Endothelial cell of umbilical vein (primary cell): Measurements from ENCODE around the gene MIER2. TPM values are rescaled to one million over a fixed set of nuclear protein-coding genes. Genes with fewer than 3 reads are reported as not detected.
"Not testable (repeated sequence)": the region's sequence is repeated elsewhere in the genome, so short reads cannot be mapped to it uniquely, and the experiment has no call there.

Source experiments
- BruUV-seq: library from RNA; stranded (reverse); fragments of 400-500 nt; replicated peaks from 2 replicates; lab custom pipeline; 2021; lab: Mats Ljungman, UMichigan
- CTCF ChIA-PET: fragments of 300-600, 350-600 bp; sonication (Branson Sonifier 250); formaldehyde crosslinking; loops from one replicate; lab custom pipeline; 2021; ENCODE audit warnings: antibody characterized with exemption, inconsistent platforms; lab: Charles Lee
- POLR2A ChIA-PET: fragments of 300-600, 350-600 bp; sonication (Branson Sonifier 250); formaldehyde crosslinking; loops from one replicate; lab custom pipeline; 2021; ENCODE audit warnings: antibody characterized with exemption, inconsistent platforms; lab: Charles Lee
- DNase-seq: peaks from one replicate; pipeline ENCODE4 v3.0.0-alpha.2; 2011; ENCODE audit warnings: low read depth, low spot score
- FAIRE-seq: peaks from 2 replicates; lab custom pipeline; 2011; peaks lifted over from hg19 to GRCh38; lab: Jason Lieb, UNC
- H2AFZ ChIP-seq: 2 replicates; pipeline ENCODE4 v1.6.0; 2012; ENCODE audit warnings: low read depth, low read length, control low read depth, inconsistent platforms
- H3K27ac ChIP-seq: 2 replicates; pipeline ENCODE4 v1.5.1; 2011; ENCODE audit warnings: low read depth, mild to moderate bottlenecking, control low read depth, low read length, moderate library complexity; ENCODE audit not compliant: insufficient read depth
- H3K27me3 ChIP-seq, 2 experiments: 2 replicates each; pipeline versions ENCODE4 v1.6.0 to v1.6.1; 2011; ENCODE audit warnings: low read length in 2 of 2, mixed read lengths in 1 of 2; ENCODE audit not compliant: control insufficient read depth in 2 of 2, insufficient read depth in 2 of 2
- H3K36me3 ChIP-seq, 2 experiments: 2 replicates in 1 of 2; 3 replicates in 1 of 2; pipeline ENCODE4 v1.5.1; 2011; ENCODE audit warnings: low read length in 2 of 2, mild to moderate bottlenecking in 1 of 2, moderate library complexity in 1 of 2; ENCODE audit not compliant: control insufficient read depth in 2 of 2, insufficient read depth in 2 of 2; ENCODE audit errors: extremely low read depth in 1 of 2
- H3K4me1 ChIP-seq: 3 replicates; pipeline ENCODE4 v1.5.1; 2011; ENCODE audit warnings: mild to moderate bottlenecking, low read length; ENCODE audit not compliant: control insufficient read depth, insufficient read depth; ENCODE audit errors: extremely low read depth
- H3K4me2 ChIP-seq: 2 replicates; pipeline ENCODE4 v1.6.1; 2011; ENCODE audit warnings: low read length, control low read depth, mixed read lengths; ENCODE audit not compliant: insufficient read depth
- H3K4me3 ChIP-seq, 3 experiments: fragments of 200-600 bp in 1 of 3; sonication (generic), shearing (Covaris generic) in 1 of 3; replicated peaks in 1 of 3; 2 replicates each; pipeline ENCODE4 v1.5.1; 2011 to 2016; ENCODE audit warnings: control low read depth in 3 of 3, low read length in 3 of 3, mild to moderate bottlenecking in 2 of 3, inconsistent platforms in 1 of 3, low read depth in 1 of 3, moderate library complexity in 1 of 3; ENCODE audit not compliant: insufficient read depth in 1 of 3
- H3K79me2 ChIP-seq: 2 replicates; pipeline ENCODE4 v1.6.0; 2012; ENCODE audit warnings: low read length, inconsistent platforms; ENCODE audit not compliant: control insufficient read depth, insufficient read depth
- H3K9ac ChIP-seq: replicated peaks from 2 replicates; pipeline ENCODE3; 2011; ENCODE audit warnings: low read length, control low read depth; ENCODE audit not compliant: insufficient read depth; ENCODE audit errors: extremely low read depth
- H3K9me1 ChIP-seq: replicated peaks from 3 replicates; pipeline ENCODE4 v1.6.0; 2011; ENCODE audit warnings: mild to moderate bottlenecking, low read length; ENCODE audit not compliant: control insufficient read depth, insufficient read depth; ENCODE audit errors: extremely low read depth
- H3K9me3 ChIP-seq: replicated peaks from 2 replicates; pipeline ENCODE4 v1.5.1; 2012; ENCODE audit warnings: low read length, inconsistent platforms; ENCODE audit not compliant: control insufficient read depth, insufficient read depth
- H4K20me1 ChIP-seq: replicated peaks from 2 replicates; pipeline ENCODE3; 2011; ENCODE audit warnings: mild to moderate bottlenecking, low read length; ENCODE audit not compliant: control insufficient read depth, insufficient read depth; ENCODE audit errors: extremely low read depth
- EZH2 ChIP-seq: IDR thresholded peaks from 2 replicates; pipeline ENCODE4 v1.6.1; 2012; ENCODE audit warnings: borderline replicate concordance, low read depth, mild to moderate bottlenecking, moderate library complexity, low read length, inconsistent platforms; ENCODE audit not compliant: severe bottlenecking
- FOS ChIP-seq: IDR thresholded peaks from 2 replicates; pipeline ENCODE4 v1.6.1; 2011; ENCODE audit warnings: mild to moderate bottlenecking, low read length, moderate library complexity, borderline replicate concordance; ENCODE audit not compliant: insufficient read depth
- GATA2 ChIP-seq: IDR thresholded peaks from 2 replicates; pipeline ENCODE4 v1.7.0; 2011; ENCODE audit warnings: low read depth, mild to moderate bottlenecking, moderate library complexity, mixed read lengths, low read length; ENCODE audit not compliant: insufficient read length, insufficient read depth
- JUN ChIP-seq: IDR thresholded peaks from 2 replicates; pipeline ENCODE4 v1.6.1; 2011; ENCODE audit warnings: borderline replicate concordance, low read depth; ENCODE audit not compliant: insufficient read length, insufficient read depth
- MYC ChIP-seq: IDR thresholded peaks from one replicate; pipeline ENCODE4 v1.6.1; 2011; ENCODE audit warnings: mild to moderate bottlenecking, low read depth, low read length
- POLR2A ChIP-seq: IDR thresholded peaks from 2 replicates; pipeline ENCODE4 v1.6.1; 2012; ENCODE audit warnings: low read depth, mild to moderate bottlenecking, control low read depth, low read length
- POLR2AphosphoS5 ChIP-seq: IDR thresholded peaks from 2 replicates; pipeline ENCODE4 v1.6.1; 2012; ENCODE audit warnings: low read depth, mild to moderate bottlenecking, control low read depth, low read length, moderate library complexity; ENCODE audit not compliant: insufficient read depth
- dilution Hi-C: fragments of 300-500 bp; cut with MboI; formaldehyde crosslinking; loops from one replicate; pipeline ENCODE4 v1.15.0; 2019; ENCODE audit warnings: low sequenced_read_pairs; ENCODE audit not compliant: extremely low pct_ligation_motif_present
- intact Hi-C: fragments of 100-400 bp; cut with micrococcal nuclease; formaldehyde crosslinking; loops from one replicate; pipeline ENCODE4 v1.10.0; 2022
- polyA plus RNA-seq, 4 experiments: library from polyadenylated mRNA; depleted of rRNA in 3 of 4; stranded (reverse) in 3 of 4; unstranded in 1 of 4; fragments of >200 nt; gene quantifications; 2 replicates each; pipeline versions ENCODE4 v1.2.1 to v1.2.3, GENCODE V29; 2011 to 2012; ENCODE audit warnings: missing spikeins in 1 of 4
- total RNA-seq: library from RNA; stranded (reverse); gene quantifications from 2 replicates; pipeline ENCODE4 v1.2.3, GENCODE V29; 2021
- TF ChIP-seq, protein P1 (sequence below): IDR thresholded peaks from 2 replicates; pipeline ENCODE4 v1.6.1; 2011; ENCODE audit not compliant: insufficient read depth, insufficient read length
- TF ChIP-seq, protein P2 (sequence below), 2 donors: IDR thresholded peaks; 1 replicate in 1 of 2; 2 replicates in 1 of 2; pipeline ENCODE4 v1.5.1; 2011; ENCODE audit warnings: low read length in 2 of 2, mild to moderate bottlenecking in 2 of 2, moderate library complexity in 2 of 2, control low read depth in 1 of 2, inconsistent platforms in 1 of 2, low read depth in 1 of 2; ENCODE audit not compliant: insufficient read depth in 1 of 2; ENCODE audit errors: extremely low read depth in 1 of 2

MIER2 gene
- total and polyA plus RNA-seq, 2 donors (not counting 3 experiments of a cell fraction or from before 2014, with no cell fraction given), result 20.3 to 44.9 TPM

DNA sequence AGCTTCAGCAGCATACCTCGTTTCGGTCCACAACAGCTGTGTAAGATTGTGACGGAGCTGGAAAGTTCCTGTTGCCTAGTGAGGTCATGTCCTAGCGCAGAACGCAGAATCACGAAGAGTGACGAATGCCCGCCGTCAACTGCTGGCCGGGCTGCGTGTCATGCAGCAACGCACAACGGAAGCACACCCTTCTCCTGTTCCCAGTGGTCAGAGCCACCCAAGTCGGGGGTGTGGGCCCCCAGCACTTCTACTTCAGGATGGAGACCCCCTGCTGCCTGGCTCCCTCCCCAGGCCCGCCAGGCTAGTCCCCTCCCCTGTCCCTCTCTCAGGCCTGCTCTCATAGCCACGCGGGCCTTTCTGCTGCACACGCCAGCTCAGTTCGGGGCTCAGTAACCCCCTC is 38.4 kb upstream of the MIER2 start:
- no peak overlapping the region for H3K27ac ChIP-seq
- no peaks in the 10 kb centered on the region for H3K79me2 ChIP-seq
- H3K4me1 ChIP-seq, result no peaks in the 10 kb centered on the region
- dilution Hi-C loops (no loop called here), intact Hi-C loops (loop anchor here (10.0 kb wide), 1 partner anchor 102 kb away; no protein-coding TSS in a partner anchor)
- no peak overlapping the region for H3K4me2 ChIP-seq
- TF ChIP-seq, protein P1, sequence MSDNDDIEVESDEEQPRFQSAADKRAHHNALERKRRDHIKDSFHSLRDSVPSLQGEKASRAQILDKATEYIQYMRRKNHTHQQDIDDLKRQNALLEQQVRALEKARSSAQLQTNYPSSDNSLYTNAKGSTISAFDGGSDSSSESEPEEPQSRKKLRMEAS, result no peak
- TF ChIP-seq, protein P2, sequence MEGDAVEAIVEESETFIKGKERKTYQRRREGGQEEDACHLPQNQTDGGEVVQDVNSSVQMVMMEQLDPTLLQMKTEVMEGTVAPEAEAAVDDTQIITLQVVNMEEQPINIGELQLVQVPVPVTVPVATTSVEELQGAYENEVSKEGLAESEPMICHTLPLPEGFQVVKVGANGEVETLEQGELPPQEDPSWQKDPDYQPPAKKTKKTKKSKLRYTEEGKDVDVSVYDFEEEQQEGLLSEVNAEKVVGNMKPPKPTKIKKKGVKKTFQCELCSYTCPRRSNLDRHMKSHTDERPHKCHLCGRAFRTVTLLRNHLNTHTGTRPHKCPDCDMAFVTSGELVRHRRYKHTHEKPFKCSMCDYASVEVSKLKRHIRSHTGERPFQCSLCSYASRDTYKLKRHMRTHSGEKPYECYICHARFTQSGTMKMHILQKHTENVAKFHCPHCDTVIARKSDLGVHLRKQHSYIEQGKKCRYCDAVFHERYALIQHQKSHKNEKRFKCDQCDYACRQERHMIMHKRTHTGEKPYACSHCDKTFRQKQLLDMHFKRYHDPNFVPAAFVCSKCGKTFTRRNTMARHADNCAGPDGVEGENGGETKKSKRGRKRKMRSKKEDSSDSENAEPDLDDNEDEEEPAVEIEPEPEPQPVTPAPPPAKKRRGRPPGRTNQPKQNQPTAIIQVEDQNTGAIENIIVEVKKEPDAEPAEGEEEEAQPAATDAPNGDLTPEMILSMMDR (IDR thresholded peaks at IDR 0.05; ENCODE audit: extremely low read depth in 1 of 2, insufficient read depth in 1 of 2, low read depth in 1 of 2, low read length in 2 of 2), result no peak
- TF ChIP-seq POLR2AphosphoS5 (no peak), GATA2 (no peak), EZH2 (no peak), JUN (no peak), POLR2A (no peak), FOS (no peak), MYC (no peak)
- H2AFZ ChIP-seq, result no peak overlapping the region
- no peaks in the 10 kb centered on the region for H3K9me1 ChIP-seq
- H3K36me3 ChIP-seq, result no peaks in the 10 kb centered on the region
- DNase-seq (no peak), FAIRE-seq (no peak)
- H3K4me3 ChIP-seq, result no peak overlapping the region
- peaks cover 2 to 15% of the 10 kb centered on the region in 2 experiments for H3K27me3 ChIP-seq
- no peak overlapping the region for H3K9ac ChIP-seq
- CTCF ChIA-PET, result interaction anchor here (1.2 to 2.2 kb wide), 4 partner anchors 87 to 127 kb away, joined by 3 to 20 read pairs (median 8); partner anchors contain the start of gene TPGS1
- no TSS peak for BruUV-seq
- H3K9me3 ChIP-seq, result no peaks in the 10 kb centered on the region
- POLR2A ChIA-PET, result no interaction called here
- no peaks in the 10 kb centered on the region for H4K20me1 ChIP-seq

DNA sequence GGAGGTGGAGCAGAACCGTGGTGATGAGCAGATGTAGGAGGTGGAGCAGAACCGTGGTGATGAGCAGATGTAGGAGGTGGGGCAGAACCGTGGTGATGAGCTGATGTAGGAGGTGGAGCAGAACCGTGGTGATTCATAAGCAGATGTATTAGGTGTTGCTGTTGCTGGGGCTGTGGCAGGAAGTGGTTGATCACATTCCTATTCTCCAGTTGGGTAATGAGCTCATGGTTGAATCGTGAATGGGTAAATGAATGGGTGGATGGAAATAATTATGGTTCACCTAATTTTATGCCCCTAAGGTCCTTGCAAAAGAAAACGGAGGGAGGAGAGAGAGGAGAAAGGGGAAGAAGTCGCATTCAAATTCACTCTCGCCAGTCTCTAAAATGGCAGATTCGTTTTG is 38.0 kb upstream of the MIER2 start:
- H3K36me3 ChIP-seq, DNase-seq, BruUV-seq, H3K9me3 ChIP-seq, H3K27ac ChIP-seq, H4K20me1 ChIP-seq, POLR2A ChIA-PET, H3K4me2 ChIP-seq, H3K9me1 ChIP-seq, H3K4me3 ChIP-seq, FAIRE-seq, H3K4me1 ChIP-seq, dilution Hi-C loops, H3K9ac ChIP-seq, H3K79me2 ChIP-seq, H2AFZ ChIP-seq: not testable (repeated sequence)
- CTCF ChIA-PET, result interaction anchor here (1.2 kb wide), 1 partner anchor 124 kb away, joined by 3 read pairs; no protein-coding TSS in a partner anchor
- peaks cover 2 to 15% of the 10 kb centered on the region in 2 experiments for H3K27me3 ChIP-seq
- intact Hi-C loops, result loop anchor here (10.0 kb wide), 1 partner anchor 102 kb away; no protein-coding TSS in a partner anchor

DNA sequence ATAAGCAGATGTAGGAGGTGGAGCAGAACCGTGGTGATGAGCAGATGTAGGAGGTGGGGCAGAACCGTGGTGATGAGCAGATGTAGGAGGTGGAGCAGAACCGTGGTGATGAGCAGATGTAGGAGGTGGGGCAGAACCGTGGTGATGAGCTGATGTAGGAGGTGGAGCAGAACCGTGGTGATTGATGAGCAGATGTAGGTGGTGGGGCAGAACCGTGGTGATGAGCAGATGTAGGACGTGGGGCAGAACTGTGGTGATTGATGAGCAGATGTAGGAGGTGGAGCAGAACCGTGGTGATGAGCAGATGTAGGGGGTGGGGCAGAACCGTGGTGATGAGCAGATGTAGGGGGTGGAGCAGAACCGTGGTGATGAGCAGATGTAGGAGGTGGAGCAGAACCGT is 37.3 kb upstream of the MIER2 start:
- H2AFZ ChIP-seq, H4K20me1 ChIP-seq, FAIRE-seq, H3K27ac ChIP-seq, BruUV-seq, POLR2A ChIA-PET, H3K4me1 ChIP-seq, H3K79me2 ChIP-seq, H3K9me3 ChIP-seq, H3K9me1 ChIP-seq, dilution Hi-C loops, H3K36me3 ChIP-seq, H3K4me2 ChIP-seq, H3K4me3 ChIP-seq, H3K9ac ChIP-seq, DNase-seq: not testable (repeated sequence)
- intact Hi-C loops, result loop anchor here (10.0 kb wide), 1 partner anchor 103 kb away; no protein-coding TSS in a partner anchor
- CTCF ChIA-PET, result interaction anchor here (1.2 kb wide), 1 partner anchor 125 kb away, joined by 3 read pairs; no protein-coding TSS in a partner anchor
- H3K27me3 ChIP-seq, result peaks cover 2 to 15% of the 10 kb centered on the region in 2 experiments
